NCI-H510A treated with DMSO at 0.1 percent for 48 hours (cell line): ENCODE measurements around the gene EML4.
"Not testable (repeated sequence)": the region's sequence is repeated elsewhere in the genome, so short reads cannot be mapped to it uniquely, and the experiment has no call there.

Experiments used
- DNase-seq: peaks from one replicate; lab custom pipeline; 2025; lab: John Stamatoyannopoulos, UW

EML4 gene

GRCh38 chr2:42333579-42333978 is 164.4 kb downstream of the EML4 start:
- DNase-seq: no peak

DNA sequence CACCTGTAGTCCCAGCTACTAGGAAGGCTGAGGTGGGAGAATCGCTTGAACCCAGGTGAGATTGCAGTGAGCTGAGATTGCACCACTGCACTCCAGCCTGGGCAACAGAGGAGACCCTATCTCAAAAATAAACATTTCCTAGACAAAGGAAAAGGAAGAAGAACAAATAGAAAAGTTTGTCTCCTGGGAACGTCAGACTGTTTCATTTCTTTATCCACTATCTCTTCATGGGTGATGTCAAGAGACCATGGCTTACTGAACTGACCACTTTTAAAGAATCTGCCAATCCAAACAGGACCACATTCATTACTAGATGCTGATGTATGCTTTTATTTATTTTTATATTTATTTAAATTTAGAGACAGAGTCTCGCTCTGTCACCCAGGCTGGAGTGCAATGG is 165.1 kb downstream of the EML4 start:
- no peak for DNase-seq

- DNase-seq: not testable (repeated sequence)
These were observed 165.7 kb downstream of the EML4 start for GRCh38 chr2:42334865-42335264.

GRCh38 chr2:42335514-42336104 is 166.5 kb downstream of the EML4 start:
- DNase-seq: no peak

DNA sequence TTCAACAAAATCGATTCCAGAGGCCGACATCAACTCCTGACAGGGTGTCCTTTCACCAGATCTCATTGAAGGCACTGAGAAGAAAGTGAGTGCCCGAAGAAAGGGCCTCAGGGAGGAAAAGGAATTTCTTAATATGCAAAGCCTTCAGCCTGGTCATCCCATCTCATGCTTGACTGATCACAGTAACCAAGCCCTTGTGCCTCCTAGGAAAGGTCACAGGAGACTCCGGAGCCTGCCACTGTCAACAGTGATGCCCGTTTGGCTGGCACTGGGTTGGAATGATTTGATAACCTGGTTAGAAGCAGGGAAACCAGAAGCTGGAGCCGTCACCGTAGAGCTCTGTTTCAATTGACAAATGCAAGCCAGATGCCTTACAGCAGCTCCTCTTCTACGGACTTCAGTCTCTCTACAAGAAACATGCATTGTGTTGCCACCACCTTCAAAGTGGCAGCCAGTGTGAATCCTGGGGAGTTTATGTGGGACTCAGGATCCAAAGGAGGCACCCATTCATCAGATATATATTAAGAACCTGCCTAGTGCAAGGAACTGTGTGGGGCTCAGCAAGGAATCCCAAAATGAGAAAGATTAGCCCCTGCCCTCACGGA is 167.3 kb downstream of the EML4 start:
- DNase-seq: no peak

- DNase-seq: no peak
These were observed 168.2 kb downstream of the EML4 start for GRCh38 chr2:42337356-42337820.

- no peak for DNase-seq
These were observed 168.9 kb downstream of the EML4 start for GRCh38 chr2:42337846-42338566.

GRCh38 chr2:42338567-42339190 is 169.5 kb downstream of the EML4 start:
- DNase-seq: no peak

GRCh38 chr2:42339191-42339912 is 170.2 kb downstream of the EML4 start:
- DNase-seq: no peak

DNA sequence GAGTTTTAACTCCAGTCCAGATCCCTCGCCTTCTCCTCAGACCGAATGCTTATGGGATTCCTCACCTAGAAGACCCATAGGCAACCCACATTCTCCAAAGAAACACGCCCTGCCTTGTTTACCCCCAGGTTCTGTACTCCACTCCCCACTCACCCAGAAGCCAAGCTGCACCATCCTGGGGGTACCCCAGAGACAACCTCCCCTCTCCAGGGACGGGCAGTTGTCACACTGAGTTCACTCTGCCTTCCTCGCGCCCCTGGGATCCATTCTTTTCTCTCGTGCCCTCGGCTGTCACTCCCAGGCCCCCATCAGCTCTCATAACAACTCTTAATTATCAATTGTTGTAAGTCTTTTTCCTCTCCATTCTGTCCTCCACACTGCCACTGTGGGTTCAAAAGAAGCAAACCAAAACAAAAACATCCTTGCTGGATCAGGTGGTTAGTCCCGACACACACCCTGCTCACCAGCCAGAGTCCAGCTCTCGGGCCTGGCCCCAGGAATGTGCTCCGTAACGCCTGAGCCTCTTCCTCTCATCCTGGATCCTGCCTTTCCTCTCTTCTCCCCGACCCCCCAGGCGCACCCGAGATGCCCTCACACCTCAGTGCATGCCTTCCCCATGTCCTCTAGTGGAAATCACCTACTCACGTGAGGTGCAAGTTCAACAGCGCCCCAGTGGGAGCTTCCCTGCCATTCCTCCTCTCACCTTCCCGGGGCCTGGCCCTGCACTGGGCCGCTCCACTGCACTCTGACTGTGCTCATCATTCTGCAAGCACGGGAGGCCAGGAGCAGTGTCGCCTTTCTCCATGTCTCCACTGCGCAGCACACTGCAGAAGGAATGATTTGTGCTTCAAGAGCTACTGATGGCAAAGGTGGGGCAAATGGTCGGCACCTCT is 171.1 kb downstream of the EML4 start:
- no peak for DNase-seq

- DNase-seq: no peak
These were observed 171.9 kb downstream of the EML4 start for GRCh38 chr2:42340938-42341636.

DNA sequence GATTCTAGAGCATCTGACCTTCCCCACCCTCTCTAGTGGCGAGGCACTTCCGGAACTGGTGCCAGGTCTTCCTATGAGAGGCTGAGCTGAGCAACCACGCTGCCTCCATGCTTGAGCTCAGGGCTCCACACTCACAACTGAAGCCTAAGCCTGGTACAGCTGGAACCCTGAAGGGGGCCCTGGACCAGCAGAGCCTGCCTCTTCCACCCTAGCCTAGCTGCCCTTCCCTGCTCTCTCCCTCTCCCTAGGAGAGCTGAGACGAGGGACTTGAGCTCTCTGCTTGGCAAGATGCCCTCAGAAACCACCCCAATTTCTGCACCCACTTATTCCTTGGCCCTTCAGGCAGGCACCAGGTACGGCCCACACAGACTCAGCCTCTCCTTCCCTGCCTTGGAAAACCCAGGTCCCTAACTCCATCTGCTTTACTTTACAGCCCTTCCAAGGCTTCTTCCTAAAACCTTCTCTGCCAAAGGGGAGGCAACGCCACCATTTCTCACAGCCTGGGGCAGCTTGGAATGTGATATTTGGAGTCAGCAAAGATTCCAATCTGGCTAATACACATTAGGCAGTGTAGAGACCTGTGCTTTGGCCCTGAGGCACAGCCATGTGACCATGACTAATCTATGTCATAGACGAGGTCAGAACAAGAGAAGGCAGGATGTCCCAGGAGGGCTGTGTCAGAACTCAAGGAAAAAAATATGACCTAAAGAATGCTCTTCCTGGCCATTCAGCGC is 173.1 kb downstream of the EML4 start:
- no peak for DNase-seq

DNA sequence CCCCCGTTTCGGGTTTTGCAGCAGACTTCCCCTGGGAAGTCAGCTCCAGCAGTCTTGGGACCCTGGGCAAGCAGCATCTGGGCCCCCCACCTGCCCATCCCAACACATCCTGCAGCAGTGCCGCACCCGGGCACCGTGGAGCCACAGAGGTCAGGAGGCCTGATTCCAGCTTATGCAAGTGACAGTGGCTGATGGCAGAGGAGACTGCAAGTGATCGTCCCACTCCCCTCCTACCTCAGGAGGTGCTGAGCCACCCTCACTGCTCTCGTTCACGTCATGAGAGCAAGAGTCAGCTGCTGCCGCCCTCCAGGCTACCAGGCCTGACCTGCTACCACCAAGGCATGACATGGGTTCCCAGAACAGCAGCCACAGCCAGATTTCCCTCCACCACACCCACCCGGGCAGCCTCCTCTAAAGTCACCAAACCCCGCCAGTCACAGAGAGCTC is 173.7 kb downstream of the EML4 start:
- no peak for DNase-seq

GRCh38 chr2:42345986-42346385 is 176.8 kb downstream of the EML4 start:
- no peak for DNase-seq

DNA sequence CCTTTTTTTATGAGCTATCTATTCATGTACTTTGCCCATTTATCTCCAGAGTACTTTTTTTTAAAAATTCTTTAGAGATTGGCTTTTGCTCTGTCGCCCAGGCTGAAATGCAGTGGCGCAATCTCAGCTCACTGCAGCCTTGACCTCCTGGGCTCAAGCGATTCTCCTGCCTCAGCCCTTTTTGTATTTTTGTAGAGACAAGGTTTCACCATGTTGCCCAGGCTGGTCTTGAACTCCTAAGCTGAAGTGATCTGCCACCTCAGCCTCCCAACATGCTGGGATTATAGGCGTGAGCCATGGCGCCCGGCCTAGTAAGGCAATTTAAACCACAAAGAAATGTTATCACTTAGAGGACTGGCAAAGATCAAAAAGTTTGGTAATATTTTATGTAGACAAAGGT is 177.7 kb downstream of the EML4 start:
- DNase-seq: not testable (repeated sequence)

DNA sequence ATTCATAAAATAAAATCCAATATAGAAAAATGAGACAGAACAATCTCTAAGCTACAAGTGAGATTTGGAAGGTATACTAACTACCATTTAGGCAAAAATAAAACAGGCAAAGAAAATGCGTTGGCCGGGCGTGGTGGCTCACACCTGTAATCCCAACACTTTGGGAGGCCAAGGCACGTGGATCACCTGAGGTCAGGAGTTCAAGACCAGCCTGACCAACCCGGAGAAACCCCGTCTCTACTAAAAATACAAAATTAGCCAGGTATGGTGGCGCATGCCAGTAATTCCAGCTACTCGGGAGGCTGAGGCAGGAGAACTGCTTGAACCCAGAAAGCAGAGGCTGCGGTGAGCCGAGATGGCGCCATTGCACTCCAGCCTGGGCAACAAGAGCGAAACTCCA is 178.4 kb downstream of the EML4 start:
- not testable (repeated sequence) for DNase-seq

- no peak for DNase-seq
These were observed 179.1 kb downstream of the EML4 start for GRCh38 chr2:42348113-42348805.

DNA sequence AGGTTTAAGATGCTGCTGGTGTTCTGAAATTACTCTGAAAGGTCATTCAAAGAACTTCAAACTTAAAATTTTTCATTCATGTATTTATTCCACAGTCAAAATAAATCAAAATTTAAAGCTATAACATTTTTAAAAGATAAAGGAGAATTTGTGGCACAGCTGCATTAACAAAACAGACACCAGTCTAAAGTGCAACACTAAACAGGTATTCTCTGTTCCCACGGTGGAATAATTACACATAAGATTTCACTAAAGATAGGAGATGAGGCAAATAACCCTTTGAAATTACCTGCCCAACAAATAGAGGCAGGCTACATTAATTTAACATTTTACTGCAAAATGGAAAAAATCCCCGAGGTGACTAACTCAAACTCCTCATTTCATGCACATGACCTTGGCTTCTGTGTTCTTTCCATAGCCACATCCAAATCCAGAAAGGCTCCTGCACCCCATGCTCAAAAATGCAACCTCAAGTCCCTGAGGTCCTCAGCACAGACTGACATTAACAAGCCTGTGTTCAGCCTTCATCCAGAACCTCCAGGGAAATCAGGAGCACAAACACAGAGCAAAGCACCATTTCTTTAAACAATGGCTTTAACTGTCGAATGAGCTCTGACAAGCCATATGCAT is 181.4 kb downstream of the EML4 start:
- no peak for DNase-seq

DNA sequence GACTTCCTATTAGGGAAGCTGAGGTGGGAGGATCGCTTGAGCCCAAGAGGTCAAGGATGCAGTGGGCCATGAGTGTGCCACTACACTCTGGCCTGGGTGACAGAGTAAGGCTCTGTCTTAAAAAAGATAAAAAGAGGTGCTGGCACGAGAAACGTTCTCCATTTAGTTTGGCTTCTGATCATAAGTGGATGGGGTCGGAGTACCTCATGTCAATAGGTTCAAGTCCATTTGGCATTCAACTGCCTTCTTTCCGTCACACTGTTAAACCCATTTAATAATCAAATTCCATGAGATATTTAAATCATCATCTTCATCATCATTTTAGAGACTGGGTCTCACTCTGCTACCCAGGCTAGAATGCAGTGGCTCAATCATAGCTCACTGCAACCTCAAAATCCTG is 182.7 kb downstream of the EML4 start:
- no peak for DNase-seq
